MM.1S (cell line): ENCODE results near the gene KCNMB2.

ENCODE experiments used
- EZH2 ChIP-seq: fragments of 300-600 bp; sonication (generic); optimal IDR thresholded peaks from 2 replicates; pipeline ENCODE3; 2017; ENCODE audit warnings: low read depth, mild to moderate bottlenecking, antibody characterized with exemption, low read length, mixed read lengths
- TF ChIP-seq, protein P1 (sequence below): fragments of 300-600 bp; sonication (generic); IDR thresholded peaks from 2 replicates; pipeline ENCODE4 v1.5.1; 2016; ENCODE audit warnings: antibody characterized with exemption, low read length, mixed read lengths

DNA sequence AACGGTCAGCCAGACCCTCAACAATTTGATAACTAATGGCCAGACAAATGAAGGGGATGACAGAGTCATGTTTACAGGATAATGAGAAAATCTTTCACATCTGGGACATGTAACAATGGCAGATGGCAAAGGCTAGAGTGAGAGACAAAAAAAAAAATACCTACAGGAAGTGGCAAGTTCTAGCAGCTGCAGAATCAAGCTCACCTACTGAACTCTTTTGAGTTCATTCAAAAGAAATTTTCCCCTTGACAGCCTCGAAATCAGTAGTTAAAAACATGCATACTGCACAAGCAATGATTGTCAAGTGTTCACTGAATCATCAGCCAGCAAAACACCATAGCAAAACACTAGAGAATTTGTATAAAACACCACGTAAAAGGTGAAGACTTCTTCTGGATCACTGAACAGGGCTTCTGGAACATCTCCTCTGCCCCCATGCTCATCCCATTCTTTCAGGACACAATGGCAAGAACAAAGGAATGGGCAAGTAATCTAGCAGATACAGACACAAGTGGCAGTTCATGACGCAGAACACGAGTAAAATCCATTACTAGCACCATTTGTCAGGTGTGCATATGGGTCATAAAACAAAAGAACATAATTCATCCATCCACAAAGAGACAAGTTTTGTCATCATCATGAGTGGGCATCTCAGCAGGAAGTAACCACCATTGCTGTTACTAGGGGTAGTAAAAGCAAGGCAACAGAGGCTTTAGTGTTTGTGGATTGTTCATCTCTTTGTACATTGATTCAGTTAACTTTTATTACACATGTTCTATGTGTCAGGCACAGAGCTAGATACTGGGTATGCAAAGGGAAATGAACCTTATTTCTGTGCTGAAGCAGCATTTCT lies 13.8 kb upstream of the KCNMB2 start:
- TF ChIP-seq, protein P1, sequence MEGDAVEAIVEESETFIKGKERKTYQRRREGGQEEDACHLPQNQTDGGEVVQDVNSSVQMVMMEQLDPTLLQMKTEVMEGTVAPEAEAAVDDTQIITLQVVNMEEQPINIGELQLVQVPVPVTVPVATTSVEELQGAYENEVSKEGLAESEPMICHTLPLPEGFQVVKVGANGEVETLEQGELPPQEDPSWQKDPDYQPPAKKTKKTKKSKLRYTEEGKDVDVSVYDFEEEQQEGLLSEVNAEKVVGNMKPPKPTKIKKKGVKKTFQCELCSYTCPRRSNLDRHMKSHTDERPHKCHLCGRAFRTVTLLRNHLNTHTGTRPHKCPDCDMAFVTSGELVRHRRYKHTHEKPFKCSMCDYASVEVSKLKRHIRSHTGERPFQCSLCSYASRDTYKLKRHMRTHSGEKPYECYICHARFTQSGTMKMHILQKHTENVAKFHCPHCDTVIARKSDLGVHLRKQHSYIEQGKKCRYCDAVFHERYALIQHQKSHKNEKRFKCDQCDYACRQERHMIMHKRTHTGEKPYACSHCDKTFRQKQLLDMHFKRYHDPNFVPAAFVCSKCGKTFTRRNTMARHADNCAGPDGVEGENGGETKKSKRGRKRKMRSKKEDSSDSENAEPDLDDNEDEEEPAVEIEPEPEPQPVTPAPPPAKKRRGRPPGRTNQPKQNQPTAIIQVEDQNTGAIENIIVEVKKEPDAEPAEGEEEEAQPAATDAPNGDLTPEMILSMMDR = no peak
- TF ChIP-seq EZH2 = no peak
